HepG2 (cell line): ENCODE data around the gene DENND4A. TPM values are rescaled to one million over a fixed set of nuclear protein-coding genes. Genes with fewer than 3 reads are reported as not detected.

Experiments
- EED ChIP-seq: sonication (generic); formaldehyde crosslinking; IDR thresholded peaks from 2 replicates; pipeline ENCODE4 v1.5.0; 2020; ENCODE audit warnings: mild to moderate bottlenecking, missing genetic modification reagents
- ESRRA ChIP-seq: sonication (generic); formaldehyde crosslinking; IDR thresholded peaks from 2 replicates; pipeline ENCODE4 v1.5.1; 2020; ENCODE audit warnings: mild to moderate bottlenecking, low read depth, missing genetic modification reagents
- NFE2L1 ChIP-seq: sonication (generic); formaldehyde crosslinking; IDR thresholded peaks from 2 replicates; pipeline ENCODE4 v1.4.0; 2020; ENCODE audit warnings: missing genetic modification reagents, mild to moderate bottlenecking, borderline replicate concordance
- SIN3A ChIP-seq: IDR thresholded peaks from 2 replicates; pipeline ENCODE4 v1.6.1; 2011; ENCODE audit warnings: low read depth, mild to moderate bottlenecking, control low read depth, low read length, borderline replicate concordance
- polyA plus RNA-seq, 8 experiments: library from polyadenylated mRNA; depleted of rRNA in 3 of 8; stranded (reverse) in 7 of 8; unstranded in 1 of 8; fragments of >200 nt; fragmentation: Illumina TruSeq in 4 of 8; extraction: Trizol in 4 of 8; gene quantifications; 2 replicates each; pipeline versions ENCODE4 v1.2.1 to v1.2.3, GENCODE V29; 2011 to 2016; ENCODE audit warnings: low read depth in 4 of 8, missing spikeins in 1 of 8, mixed read lengths in 1 of 8; ENCODE audit not compliant: insufficient read depth in 1 of 8
- total RNA-seq, 5 experiments: library from RNA; depleted of rRNA; stranded (reverse); fragments of >200 nt; fragmentation: Illumina TruSeq; extraction: Trizol; gene quantifications; 2 replicates each; pipeline ENCODE4 v1.2.3, GENCODE V29; 2016; ENCODE audit warnings: low read depth in 1 of 5
- TF ChIP-seq, protein P1 (sequence below): IDR thresholded peaks from 2 replicates; pipeline ENCODE4 v1.6.1; 2016; ENCODE audit warnings: low read depth, missing genetic modification reagents, missing compliant biosample characterization
- TF ChIP-seq, protein P2 (sequence below): IDR thresholded peaks from 2 replicates; pipeline ENCODE4 v1.6.1; 2012; ENCODE audit warnings: low read depth, low read length, improper control_type of control experiment
- TF ChIP-seq, protein P3 (sequence below): sonication (generic); formaldehyde crosslinking; IDR thresholded peaks from 2 replicates; pipeline ENCODE4 v1.8.0; 2022; ENCODE audit warnings: missing genetic modification reagents, low read depth, mild to moderate bottlenecking, borderline replicate concordance
- TF ChIP-seq, protein P4 (sequence below): sonication (generic); formaldehyde crosslinking; conservative IDR thresholded peaks from 2 replicates; pipeline ENCODE4 v1.8.1; 2023; ENCODE audit warnings: missing genetic modification reagents
- TF ChIP-seq, protein P5 (sequence below): sonication (generic); formaldehyde crosslinking; IDR thresholded peaks from 2 replicates; pipeline ENCODE4 v1.5.0; 2020; ENCODE audit warnings: missing genetic modification reagents

Gene DENND4A
- total and polyA plus RNA-seq, 2 of the 13 experiments (the other 11 are each of a cell fraction or from before 2014, with no cell fraction given): 13.2 to 18.6 TPM

DNA sequence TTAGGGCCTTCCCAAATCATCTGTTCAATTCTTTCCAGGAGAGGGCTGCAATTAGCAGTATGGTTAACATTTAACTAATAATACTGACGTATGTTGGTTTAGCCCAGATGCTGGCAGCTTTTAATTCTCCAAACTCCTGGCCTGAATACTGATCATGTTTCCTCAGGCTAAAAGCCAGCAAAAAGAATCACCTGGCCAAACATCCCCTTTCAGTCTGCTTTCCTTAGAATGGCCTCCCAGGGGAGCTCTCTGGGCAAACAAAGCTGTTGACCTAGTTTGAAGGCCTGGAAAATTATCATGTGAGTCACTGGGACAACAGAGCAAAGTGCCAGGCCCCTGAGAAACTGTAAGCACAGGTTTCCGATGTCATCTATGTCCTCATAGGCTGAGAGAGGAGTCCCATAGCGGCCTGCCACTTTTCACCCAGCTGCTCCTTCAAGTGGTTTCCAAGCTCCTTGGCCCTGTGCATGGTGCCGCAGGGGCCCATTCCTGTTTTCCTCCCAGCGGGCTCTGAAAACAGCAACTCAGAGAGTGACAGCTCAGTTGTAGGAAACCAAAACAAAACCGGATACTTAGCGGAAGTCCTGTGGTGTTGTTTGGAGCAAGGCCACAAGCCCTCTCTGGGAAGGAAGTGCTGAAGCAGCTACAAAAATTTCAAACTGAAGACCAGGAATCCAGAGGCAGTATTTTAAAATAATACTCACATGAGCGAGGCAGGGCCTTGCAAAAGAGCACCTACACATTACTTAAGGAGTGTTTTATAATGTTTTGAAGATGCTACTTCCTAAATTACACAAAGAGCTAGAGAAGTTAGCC, 40.7 kb upstream of the DENND4A start (continued):
- TF ChIP-seq, protein P1, sequence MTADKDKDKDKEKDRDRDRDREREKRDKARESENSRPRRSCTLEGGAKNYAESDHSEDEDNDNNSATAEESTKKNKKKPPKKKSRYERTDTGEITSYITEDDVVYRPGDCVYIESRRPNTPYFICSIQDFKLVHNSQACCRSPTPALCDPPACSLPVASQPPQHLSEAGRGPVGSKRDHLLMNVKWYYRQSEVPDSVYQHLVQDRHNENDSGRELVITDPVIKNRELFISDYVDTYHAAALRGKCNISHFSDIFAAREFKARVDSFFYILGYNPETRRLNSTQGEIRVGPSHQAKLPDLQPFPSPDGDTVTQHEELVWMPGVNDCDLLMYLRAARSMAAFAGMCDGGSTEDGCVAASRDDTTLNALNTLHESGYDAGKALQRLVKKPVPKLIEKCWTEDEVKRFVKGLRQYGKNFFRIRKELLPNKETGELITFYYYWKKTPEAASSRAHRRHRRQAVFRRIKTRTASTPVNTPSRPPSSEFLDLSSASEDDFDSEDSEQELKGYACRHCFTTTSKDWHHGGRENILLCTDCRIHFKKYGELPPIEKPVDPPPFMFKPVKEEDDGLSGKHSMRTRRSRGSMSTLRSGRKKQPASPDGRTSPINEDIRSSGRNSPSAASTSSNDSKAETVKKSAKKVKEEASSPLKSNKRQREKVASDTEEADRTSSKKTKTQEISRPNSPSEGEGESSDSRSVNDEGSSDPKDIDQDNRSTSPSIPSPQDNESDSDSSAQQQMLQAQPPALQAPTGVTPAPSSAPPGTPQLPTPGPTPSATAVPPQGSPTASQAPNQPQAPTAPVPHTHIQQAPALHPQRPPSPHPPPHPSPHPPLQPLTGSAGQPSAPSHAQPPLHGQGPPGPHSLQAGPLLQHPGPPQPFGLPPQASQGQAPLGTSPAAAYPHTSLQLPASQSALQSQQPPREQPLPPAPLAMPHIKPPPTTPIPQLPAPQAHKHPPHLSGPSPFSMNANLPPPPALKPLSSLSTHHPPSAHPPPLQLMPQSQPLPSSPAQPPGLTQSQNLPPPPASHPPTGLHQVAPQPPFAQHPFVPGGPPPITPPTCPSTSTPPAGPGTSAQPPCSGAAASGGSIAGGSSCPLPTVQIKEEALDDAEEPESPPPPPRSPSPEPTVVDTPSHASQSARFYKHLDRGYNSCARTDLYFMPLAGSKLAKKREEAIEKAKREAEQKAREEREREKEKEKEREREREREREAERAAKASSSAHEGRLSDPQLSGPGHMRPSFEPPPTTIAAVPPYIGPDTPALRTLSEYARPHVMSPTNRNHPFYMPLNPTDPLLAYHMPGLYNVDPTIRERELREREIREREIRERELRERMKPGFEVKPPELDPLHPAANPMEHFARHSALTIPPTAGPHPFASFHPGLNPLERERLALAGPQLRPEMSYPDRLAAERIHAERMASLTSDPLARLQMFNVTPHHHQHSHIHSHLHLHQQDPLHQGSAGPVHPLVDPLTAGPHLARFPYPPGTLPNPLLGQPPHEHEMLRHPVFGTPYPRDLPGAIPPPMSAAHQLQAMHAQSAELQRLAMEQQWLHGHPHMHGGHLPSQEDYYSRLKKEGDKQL: peak; percentile 71; the same call in 1 of the 2 replicates
- TF ChIP-seq SIN3A (0 out of 2 replicates have a peak, but pooled peaks have one; percentile 25), EED (no peak), ESRRA (CRISPR knock-in tag) (peak; percentile 47; the same call in 1 of the 2 replicates), NFE2L1 (CRISPR knock-in tag) (no peak)
- TF ChIP-seq, protein P2, sequence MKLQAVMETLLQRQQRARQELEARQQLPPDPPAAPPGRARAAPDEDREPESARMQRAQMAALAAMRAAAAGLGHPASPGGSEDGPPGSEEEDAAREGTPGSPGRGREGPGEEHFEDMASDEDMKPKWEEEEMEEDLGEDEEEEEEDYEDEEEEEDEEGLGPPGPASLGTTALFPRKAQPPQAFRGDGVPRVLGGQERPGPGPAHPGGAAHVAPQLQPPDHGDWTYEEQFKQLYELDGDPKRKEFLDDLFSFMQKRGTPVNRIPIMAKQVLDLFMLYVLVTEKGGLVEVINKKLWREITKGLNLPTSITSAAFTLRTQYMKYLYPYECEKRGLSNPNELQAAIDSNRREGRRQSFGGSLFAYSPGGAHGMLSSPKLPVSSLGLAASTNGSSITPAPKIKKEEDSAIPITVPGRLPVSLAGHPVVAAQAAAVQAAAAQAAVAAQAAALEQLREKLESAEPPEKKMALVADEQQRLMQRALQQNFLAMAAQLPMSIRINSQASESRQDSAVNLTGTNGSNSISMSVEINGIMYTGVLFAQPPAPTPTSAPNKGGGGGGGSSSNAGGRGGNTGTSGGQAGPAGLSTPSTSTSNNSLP: peak; percentile 90
- TF ChIP-seq, protein P3, sequence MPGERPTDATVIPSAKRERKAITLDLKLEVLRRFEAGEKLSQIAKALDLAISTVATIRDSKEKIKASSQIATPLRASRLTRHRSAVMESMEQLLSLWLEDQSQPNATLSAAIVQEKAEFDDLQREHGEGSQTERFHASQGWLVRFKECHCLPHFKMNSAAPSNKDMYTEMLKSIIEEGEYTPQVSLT: no peak
- TF ChIP-seq, protein P4, sequence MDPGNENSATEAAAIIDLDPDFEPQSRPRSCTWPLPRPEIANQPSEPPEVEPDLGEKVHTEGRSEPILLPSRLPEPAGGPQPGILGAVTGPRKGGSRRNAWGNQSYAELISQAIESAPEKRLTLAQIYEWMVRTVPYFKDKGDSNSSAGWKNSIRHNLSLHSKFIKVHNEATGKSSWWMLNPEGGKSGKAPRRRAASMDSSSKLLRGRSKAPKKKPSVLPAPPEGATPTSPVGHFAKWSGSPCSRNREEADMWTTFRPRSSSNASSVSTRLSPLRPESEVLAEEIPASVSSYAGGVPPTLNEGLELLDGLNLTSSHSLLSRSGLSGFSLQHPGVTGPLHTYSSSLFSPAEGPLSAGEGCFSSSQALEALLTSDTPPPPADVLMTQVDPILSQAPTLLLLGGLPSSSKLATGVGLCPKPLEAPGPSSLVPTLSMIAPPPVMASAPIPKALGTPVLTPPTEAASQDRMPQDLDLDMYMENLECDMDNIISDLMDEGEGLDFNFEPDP: no peak
- TF ChIP-seq, protein P5, sequence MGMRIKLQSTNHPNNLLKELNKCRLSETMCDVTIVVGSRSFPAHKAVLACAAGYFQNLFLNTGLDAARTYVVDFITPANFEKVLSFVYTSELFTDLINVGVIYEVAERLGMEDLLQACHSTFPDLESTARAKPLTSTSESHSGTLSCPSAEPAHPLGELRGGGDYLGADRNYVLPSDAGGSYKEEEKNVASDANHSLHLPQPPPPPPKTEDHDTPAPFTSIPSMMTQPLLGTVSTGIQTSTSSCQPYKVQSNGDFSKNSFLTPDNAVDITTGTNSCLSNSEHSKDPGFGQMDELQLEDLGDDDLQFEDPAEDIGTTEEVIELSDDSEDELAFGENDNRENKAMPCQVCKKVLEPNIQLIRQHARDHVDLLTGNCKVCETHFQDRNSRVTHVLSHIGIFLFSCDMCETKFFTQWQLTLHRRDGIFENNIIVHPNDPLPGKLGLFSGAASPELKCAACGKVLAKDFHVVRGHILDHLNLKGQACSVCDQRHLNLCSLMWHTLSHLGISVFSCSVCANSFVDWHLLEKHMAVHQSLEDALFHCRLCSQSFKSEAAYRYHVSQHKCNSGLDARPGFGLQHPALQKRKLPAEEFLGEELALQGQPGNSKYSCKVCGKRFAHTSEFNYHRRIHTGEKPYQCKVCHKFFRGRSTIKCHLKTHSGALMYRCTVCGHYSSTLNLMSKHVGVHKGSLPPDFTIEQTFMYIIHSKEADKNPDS (CRISPR knock-in tag): no peak
